Stimulated activated CD8-positive, alpha-beta memory T cell treated with anti-CD3 and anti-CD28 coated beads, Interleukin-4, amount 100 ng/mL, for 1 hour (primary cell): Measurements from ENCODE around the gene PRDM1.

Experiments
- DNase-seq, 2 donors: peaks; one replicate each; pipeline ENCODE4 v3.0.0-alpha.2; 2020; ENCODE audit warnings: low read depth in 2 of 2, low spot score in 1 of 2

PRDM1 gene

DNA sequence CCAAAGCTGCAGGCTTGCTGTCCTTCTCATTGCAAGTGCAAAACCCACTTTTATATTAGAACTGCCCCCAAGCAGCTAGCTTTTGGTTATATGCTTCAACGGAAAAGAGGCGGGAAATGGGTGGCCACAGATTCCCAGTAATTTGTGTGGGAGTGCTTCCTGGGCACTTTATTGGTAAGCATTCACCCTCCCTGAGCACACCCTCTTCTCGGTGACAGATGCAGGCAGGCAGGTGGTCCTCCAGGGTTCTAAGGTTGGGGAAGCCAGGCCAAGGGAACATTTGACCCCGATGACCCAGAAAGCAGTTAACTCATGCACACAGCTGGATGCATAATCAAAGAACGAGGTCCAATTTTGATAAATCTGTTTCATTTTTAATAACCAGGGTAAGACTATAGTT, 29.1 kb downstream of the PRDM1 start:
- DNase-seq = no peak

- DNase-seq = no peak
Measured at GRCh38 chr6:106116125-106116832, 30.1 kb downstream of the PRDM1 start.

- DNase-seq = no peak
Measured at GRCh38 chr6:106117579-106117978, 31.4 kb downstream of the PRDM1 start.

- no peak for DNase-seq
Measured at GRCh38 chr6:106118835-106119431, 32.8 kb downstream of the PRDM1 start.

DNA sequence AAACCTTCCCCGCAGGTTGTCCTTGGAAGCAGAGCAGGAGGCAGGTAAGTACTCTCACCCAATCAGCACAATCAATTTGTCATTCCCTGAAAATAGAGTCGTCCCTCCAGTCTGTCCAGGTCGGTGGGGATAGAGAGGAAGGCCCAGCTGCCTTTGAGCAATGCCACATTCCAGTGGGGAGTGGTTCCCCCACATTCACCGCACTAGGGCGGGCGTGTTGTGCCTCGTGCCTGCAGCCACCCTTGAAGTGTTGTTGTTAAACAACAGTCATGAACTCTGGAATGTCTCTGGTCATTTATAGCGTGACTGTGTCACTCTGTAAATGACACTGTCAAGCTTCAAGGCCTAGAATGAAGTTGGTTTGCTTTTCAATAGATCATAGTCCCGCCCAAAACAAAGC, 33.4 kb downstream of the PRDM1 start:
- no peak for DNase-seq

- no peak for DNase-seq
Measured at GRCh38 chr6:106120006-106120405, 33.9 kb downstream of the PRDM1 start.

- DNase-seq = no peak
Measured at GRCh38 chr6:106120406-106120805, 34.3 kb downstream of the PRDM1 start.

GRCh38 chr6:106122306-106122918, 36.3 kb downstream of the PRDM1 start:
- no peak for DNase-seq

DNA sequence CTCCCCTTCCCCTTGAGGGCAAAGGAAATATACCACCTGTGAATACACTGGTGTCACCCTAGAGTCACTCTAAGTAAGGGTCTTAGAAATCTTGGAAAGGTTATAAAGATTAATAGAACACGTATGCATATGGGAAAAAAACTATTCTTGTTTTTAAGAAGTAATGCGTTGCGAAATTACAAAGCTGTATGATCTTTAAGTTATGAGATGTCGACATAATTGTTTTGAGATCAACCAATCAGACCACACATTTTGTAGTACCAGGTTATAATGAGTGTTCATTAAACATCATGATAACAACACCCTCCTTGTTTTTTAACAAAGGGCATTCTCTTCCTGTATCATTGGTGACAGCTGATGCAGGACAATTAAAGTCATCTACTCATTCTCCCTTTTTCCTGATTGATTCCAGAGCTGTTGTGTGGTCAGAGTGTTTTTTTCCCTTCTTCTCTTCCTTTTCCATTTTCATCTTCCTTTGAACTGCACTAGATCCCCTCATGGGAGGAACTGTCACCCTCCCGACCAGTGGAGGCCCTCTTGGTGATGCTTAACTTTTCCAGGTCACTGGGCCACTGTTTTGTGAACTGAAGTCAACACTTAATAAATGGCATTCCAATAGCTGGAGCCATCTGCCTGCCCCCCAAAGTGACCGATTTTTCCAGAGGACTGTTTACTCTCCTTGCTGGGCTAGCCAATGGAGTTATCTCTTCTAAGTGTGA, 37.0 kb downstream of the PRDM1 start:
- no peak for DNase-seq

DNA sequence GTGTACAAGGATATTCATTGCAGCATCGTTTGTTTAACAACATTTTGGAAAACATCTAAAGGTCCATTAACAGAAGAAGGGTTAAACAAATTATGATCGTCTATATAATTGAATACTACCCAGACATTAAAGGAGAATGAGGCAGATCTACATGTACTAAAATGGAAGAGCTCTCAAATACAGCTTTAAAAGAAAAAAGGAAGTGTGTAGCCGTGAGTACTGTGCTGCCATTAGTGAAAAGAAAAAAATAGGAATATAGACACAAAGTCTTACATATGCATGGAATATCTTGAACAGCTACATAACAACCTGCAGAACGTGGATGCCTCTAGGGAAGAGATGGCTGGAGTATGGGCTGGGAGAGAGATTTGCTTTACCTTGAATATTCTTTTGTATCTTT, 37.9 kb downstream of the PRDM1 start:
- DNase-seq = no peak

DNA sequence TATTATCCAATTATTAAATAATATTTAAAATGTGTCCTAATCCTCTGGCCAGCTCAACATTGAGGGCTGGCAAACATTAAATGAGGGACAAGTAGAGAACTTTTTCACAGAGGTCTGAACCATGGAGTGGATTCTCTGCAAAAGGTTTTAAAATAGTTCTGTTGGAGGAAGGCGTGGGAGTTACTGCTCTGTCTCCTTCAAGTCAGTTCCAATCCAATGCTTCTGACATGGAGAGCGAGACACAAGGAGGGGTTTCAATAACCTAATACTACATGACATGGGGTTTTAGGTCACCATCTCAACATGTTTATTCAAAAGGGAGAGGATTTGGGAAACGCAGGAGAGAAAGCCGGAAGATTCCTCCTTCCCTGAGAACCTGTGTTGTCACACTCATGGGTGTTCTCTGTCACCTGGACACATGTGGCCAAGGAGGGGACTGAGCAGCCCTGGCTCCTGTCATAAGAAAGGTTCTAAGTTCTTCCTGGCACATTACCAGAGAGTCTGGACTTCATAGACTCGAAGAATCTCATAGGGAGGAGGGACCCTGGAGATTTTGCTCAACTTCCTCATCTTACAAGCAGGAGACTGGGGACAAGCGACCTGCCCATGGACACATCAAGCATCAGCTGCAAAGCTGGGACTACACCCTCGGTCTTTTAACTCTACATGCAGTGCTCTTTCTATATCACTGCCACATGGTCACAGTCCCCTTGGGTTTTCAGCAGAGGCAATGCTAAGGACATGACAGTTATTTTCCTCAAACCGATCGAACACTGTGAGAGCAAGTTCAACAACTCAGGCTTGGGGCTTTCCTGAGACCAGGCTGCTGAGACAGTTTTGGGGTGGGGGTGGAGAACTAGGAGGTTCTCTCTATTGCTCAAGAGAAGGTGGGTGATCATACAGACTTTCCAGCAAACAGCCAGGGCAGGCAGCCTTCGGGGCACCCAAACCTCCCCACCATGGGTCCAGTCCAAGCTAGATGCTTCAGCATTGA, 38.6 kb downstream of the PRDM1 start:
- no peak for DNase-seq

DNA sequence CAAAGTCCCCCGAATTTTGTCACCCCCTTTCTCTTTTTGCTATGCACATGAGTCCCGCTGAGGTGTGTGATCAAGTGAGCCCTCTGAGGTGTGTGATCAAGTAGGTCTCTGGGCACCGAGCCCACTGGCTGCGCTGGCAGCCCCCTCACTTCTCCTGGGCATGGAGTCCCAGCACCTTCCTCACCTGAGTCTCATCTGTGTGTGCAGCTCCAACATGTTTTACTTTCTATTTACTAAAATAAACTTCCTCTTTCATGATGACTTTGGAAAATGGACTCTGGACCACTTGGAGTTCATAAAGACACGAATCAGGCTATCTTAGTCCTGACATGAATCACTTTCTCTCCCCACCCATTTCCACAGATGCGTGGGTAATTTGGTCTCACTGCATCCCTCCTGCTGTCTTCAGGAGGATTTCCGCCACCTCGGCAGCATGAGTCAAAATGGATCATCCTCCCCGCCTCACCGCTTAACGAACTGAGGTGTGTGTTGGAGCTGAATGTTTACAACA, 39.8 kb downstream of the PRDM1 start:
- DNase-seq = no peak

DNA sequence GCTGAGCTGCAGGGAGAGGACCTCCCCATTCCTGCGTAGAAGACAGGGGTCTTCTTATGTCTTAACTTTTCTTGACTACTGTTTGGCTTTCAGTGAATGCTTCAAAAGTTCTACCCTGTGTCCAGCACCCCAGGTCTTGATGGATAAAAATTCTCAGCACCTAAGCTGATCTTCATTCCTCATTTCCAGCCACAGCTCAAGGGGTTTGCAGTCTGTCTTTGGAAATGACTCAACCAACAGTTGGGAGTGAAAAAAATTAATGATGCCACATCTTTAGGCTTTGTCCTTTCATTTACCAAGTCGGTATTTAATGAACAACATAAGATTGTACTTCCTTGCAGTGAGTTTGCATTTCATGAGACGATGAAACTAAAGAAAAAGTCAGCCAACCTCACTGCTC, 40.3 kb downstream of the PRDM1 start:
- no peak for DNase-seq

- DNase-seq = no peak
Measured at GRCh38 chr6:106128981-106129781, 43.0 kb downstream of the PRDM1 start.

DNA sequence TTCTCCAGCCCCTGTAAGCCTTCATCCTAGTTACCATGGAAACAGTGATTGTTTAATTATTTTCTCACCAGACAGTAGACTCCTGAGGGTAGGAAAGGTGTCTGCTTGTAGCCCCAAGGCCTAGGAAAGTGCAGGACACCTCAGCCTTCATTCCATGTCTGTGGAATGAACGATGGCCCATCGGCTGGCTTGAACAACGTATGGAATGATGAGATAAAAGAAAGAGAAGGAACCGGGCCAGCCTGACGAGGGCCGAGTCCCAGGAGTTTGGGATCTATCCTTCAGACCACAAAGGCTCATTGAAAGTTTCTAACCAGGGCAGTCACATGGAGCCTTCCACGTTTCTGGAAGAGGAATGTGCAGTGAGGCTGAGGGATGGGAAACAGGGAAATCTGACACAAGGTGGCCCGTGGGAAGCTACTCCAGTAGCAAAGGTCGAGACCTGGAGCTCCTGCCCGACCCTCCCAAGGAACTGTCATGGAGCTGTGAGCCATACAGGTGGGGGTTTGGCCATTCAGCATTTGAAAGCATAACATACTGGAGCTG, 46.1 kb downstream of the PRDM1 start:
- DNase-seq = no peak

DNA sequence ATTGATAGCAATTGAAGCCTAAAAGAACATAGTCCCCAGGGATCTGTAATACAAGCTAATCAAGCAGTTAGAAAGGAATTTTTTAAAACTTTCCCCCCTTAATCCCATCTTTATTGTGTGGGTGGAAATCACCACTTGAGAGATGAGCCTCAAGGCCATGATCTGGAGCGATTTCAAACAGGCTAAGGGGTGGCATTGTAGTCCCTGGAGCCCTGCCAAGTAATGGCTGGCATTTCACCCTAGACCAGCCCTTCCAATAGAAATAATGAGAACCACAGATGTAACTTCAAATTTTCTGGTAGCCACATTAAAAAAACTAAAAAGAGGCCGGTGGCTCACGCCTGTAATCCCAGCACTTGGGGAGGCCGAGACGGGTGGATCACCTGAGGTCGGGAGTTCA, 46.9 kb downstream of the PRDM1 start:
- no peak for DNase-seq

DNA sequence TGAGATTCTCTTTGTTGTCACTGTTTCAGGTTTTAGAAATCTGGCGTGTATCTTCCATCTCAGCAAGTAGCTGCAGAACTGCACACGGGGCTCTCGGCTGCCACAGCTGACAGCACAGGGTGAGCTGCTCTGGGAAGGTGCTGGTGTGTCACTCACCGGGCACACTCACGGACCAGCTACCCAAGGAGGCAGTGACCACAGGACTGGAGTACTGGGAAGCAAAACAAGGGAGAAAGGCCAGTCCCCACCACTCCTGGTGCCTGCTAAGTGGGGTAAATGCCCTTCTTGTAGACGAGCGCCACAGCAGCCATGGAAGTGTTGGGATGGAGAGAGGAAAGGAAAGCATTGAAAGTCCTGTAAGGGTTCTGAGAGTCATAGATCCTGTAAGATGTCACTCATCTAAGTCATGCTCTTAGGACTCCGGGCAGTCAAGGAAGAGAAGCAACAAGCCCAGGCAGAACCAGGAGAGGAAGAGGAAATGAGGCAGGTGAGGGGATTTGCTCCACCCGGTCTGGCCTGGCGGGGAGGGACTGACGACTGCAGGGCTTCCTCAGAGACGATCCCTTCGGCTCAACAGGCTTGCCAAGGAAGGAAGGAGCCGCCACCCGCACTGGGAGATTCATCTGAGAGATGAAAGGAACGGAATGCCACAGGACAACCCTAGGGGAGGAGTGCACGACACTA, 48.1 kb downstream of the PRDM1 start:
- no peak for DNase-seq

DNA sequence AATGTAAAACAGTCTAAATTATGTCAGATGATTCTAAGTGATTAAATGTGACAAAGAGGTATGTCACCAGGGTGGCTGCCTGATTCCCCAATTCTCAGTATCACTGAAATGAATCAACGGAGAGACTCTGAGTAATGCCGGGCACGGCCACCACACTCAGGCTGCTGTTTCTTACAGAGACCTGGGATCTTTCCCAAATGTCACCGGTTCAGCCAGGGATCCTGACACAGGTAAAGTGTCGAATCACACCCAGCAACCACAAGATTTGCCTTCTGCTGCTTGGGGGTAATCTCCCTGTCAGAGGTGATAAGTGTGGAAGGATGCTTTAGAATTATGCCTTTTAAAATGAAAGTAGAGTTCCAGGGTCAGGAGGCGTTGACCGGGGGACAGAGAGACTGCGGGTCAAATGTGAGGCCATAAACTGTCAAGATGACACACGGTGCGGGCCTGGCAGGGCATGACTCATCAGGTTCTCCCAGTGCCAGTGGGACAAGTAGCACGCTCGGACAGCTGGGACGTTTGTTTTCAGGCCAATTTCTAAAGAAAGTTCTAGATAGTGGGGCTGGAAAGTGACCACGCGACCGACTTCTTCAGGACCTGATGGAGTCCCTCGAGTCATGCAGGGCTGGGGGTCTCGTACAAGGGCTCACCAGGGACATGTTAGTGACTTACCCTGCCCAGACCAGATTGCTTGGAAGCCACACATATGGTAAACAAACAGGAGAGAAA, 48.9 kb downstream of the PRDM1 start:
- no peak for DNase-seq
